Gastrocnemius medialis (tissue), 4 donors: ENCODE results near the gene DMAC2L.

ENCODE experiments used
- CTCF ChIP-seq, 5 experiments: fragments of 450-650 bp in 3 of 5; fragments of 200-600 bp in 2 of 5; sonication (generic) in 2 of 5; IDR thresholded peaks in 4 of 5; conservative IDR thresholded peaks in 1 of 5; 1 replicate in 4 of 5; 2 replicates in 1 of 5; pipeline ENCODE4 v1.5.1; 2016 to 2019; ENCODE audit warnings: antibody characterized with exemption in 5 of 5, mild to moderate bottlenecking in 3 of 5, moderate library complexity in 3 of 5
- POLR2A ChIP-seq, 2 donors: fragments of 450-650 bp; IDR thresholded peaks; one replicate each; pipeline ENCODE4 v1.6.1; 2017; ENCODE audit warnings: antibody characterized with exemption in 2 of 2, mild to moderate bottlenecking in 2 of 2, moderate library complexity in 2 of 2

DNA sequence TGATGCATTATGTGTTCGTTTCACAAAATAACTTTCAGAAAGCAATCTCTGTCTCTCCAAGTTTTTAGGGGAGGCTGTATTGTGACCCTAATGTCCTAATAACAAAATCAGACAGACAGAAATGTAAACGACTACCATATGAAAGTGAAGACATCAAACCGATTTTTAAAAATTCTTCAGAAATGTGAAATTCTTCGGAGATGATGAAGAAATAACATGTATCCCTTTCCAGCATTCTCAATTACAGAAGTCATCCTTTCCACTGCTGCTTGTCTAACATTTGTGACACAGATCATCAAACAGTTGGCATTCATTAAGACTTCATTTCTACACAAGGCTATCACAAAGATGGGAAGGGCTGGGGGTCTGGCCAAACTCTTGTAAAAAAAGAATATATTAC is 41.0 kb downstream of the DMAC2L start:
- TF ChIP-seq CTCF (IDR thresholded peaks at IDR 0.05 in 4 of 5, conservative IDR thresholded peaks at IDR 0.05 in 1 of 5) (no peak), POLR2A (IDR thresholded peaks at IDR 0.05) (no peak)
